HG03571 (cell line): ENCODE results near the gene PAPOLG.

Source experiments
- ATAC-seq: cut with Tn5 transposase; IDR thresholded peaks from one replicate; pipeline ENCODE4 v1.9.1; 2021; ENCODE audit not compliant: unreplicated experiment

The PAPOLG gene

GRCh38 chr2:60756097-60757087 lies at the start of gene PAPOLG:
TSS of gene PAPOLG (plus strand) at chr2:60756268. CDS start at chr2:60756479, 211 bp downstream.
- ATAC-seq: peak; percentile 98

- no peak for ATAC-seq
These were observed 48.2 kb upstream of the PAPOLG start for GRCh38 chr2:60707750-60708371.

DNA sequence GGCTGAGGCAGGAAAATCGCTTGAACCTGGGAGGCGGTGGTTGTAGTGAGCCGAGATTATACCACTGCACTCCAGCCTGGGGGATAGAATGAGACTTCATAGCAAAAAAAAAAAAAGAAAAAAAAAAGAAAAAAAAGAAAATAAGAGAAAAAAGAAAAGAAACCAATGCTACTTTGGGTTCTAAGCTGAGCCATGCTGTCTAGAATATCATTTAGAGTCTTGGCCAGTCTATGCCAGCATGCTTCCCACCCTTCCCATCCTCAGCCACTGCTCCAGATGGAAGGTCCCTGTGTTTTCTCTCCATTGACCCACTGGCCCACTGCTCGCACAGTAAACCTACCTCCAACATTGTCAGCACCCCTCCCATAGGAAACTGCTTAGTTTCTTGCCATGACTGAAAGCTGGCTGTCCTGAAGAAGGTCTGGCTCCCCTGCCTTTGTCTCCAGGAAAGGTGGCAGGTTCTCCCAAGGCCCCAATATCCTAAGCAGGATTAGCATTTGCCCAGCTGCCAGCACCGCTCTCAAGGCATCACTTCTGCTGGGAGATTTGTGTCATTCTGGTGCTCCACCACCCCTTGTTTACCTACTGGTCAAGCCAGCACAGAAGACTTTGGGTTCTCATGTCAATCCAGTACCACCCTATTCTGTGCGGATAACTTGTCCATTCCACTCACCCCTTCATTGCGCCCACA lies 47.3 kb upstream of the PAPOLG start:
- ATAC-seq: no peak

- no peak for ATAC-seq
These were observed 45.4 kb upstream of the PAPOLG start for GRCh38 chr2:60710707-60711106.

DNA sequence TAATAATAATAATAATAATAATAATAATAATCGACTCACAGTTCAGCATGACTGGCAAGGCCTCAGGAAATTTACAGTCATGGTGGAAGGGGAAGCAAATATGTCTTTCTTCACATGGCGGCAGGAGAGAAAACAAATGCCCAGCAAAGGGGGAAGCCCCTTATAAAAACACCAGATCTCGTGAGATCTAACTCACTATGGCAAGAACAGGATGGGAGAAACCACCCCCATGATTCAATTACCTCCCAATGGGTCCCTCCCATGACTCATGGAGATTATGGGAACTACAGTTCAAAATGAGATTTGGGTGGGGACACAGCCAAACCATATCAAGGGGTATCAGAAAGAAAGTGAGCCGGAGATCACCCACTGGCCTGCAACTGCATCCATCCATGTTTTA lies 40.5 kb upstream of the PAPOLG start:
- no peak for ATAC-seq

DNA sequence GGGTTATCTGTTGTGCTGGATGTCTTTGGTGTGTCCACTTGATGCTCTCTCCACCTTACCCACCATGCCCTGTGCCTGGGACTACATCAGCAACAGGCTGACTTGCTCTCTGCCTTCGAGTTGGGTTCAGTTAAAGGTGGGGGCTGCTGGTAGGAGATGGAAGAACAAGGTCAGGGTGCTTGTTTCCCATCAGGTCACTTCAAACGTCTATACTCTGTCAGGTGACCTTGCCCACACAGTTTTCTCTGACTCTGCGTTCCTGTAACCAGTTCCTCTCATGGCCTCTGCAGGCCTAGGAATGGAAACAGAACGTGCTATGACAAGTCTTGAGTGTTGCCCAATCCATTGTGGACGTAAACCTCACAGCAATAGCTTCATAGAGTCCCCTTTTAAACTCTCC lies 38.4 kb upstream of the PAPOLG start:
- ATAC-seq: no peak

DNA sequence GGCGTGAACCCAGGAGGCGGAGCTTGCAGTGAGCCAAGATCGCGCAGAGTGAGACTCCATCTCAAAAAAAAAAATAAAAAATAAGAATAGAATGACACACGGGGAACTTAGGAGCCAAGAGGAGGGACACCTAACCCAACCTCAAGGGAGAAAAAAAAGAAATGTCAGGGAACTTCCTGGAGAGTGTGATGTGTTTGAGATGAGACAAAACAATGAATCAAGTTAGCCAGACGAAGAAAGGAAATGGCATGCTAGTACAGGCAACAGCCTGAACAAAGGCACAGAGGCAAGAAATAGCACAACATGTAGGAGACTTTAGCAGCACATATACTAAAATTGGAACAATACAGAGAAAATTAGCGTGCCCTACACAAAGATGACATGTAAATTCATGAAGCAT lies 36.7 kb upstream of the PAPOLG start:
- no peak for ATAC-seq

DNA sequence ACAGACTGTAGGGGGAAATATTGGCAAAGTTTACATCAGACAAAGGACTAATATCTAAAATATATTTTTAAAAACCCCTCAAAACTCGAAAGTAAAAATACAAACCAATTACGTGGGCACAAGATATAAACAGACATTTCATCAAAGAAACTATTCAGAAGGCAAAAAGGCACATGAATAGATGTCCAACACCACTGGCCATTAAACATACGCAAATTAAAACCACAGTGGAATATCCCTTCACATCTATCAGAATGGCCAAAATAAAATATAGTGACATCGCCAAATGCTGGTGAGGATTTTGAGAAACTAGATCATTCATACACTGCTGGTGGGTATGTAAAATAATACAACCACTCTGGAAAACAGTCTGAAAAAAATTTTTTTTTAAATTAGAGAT lies 30.6 kb upstream of the PAPOLG start:
- no peak for ATAC-seq

DNA sequence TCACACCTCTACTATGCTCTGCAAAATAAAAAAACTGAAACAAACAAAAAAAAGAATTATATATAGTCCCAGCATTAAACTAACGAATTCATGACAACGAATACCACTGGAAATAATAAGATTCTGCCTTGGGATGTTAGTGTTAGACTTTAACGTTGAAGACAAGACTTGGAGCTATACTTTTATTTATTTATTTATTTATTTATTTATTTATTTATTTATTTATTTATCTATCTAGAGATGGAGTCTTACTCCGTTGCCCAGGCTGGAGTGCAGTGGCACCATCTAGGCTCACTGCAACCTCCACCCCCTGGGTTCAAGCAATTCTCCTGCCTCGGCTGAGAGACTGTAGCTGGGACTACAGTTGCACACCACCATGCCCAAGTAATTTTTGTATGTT lies 27.2 kb upstream of the PAPOLG start:
- ATAC-seq: no peak

- ATAC-seq: no peak
These were observed 20.4 kb upstream of the PAPOLG start for GRCh38 chr2:60735496-60736250.

GRCh38 chr2:60738679-60739078 lies 17.4 kb upstream of the PAPOLG start:
- ATAC-seq: no peak

DNA sequence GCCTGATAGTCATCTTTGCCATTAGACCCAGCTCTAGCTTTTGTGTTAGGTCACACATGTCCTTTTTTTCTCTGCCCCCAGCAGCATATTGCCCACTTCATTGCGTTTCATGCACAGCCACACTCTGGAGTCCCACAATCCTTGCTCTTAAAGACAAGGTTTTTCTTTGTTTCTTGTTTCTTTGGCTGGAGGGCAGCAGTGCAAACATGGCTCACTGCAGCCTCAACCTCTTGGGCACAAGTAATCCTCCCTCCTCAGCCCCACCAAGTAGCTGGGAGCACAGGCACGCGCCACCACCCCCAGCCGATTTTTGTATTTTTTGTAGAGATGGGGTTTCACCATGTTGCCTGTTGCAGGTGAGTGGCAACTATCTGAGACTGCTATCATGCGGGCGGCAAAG lies 16.9 kb upstream of the PAPOLG start:
- no peak for ATAC-seq

- no peak for ATAC-seq
These were observed 14.5 kb upstream of the PAPOLG start for GRCh38 chr2:60741576-60741975.

DNA sequence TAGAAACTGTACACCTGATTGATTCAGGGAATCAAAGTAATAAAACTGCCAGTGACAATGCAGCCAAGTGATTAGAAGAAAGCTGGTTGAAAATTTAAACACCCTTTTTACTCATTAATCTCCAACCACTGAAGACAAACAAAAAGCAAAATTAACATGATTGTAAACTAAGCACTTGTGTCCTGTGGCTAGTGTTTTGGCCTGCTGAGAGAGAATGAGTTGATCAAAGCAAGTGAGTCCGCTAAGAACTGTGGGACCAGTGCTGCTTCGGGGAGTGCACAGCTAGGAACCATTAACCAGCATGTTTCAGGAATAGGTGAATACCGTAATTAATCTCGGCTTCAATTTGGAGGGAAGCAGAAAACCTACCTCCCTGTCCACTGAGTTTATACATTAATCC lies 13.6 kb upstream of the PAPOLG start:
- no peak for ATAC-seq

DNA sequence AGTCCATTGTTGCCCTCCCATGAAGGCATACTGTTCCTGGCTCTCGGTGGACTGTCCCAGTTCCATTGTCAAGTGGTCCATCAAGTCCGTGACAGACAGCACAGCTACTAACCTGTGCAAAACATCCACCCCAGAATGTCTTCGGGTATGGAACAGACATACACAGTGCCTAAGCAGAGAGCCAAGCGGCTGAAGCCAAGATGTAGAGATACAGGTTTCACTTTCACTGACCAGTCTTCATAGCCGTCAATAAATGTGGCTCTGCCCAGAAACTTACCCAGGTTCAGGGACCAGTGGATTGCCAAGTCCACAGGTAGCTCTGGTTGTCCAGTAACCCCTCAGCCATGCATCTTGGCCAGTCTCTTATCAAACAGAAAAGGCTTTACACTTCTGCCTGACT lies 10.7 kb upstream of the PAPOLG start:
- ATAC-seq: no peak

DNA sequence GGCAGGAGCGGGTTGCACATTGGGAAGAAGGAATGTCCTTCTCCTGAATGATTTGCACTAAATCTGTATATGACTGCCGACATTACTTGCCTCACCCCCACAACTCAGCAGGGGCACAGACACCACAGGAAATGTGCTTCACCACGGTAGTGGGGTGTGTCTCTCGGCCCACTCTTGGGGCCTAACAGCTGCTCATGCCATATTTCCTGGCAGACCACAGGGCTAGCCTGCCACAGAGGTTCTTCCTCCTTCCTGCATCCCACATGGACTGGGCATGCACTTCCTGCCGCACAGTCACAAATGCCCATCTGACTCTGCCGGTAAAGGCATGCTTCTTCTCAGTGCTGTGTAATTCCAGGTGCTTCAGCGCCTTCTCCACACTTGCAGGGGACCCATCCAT lies 10.3 kb upstream of the PAPOLG start:
- no peak for ATAC-seq

DNA sequence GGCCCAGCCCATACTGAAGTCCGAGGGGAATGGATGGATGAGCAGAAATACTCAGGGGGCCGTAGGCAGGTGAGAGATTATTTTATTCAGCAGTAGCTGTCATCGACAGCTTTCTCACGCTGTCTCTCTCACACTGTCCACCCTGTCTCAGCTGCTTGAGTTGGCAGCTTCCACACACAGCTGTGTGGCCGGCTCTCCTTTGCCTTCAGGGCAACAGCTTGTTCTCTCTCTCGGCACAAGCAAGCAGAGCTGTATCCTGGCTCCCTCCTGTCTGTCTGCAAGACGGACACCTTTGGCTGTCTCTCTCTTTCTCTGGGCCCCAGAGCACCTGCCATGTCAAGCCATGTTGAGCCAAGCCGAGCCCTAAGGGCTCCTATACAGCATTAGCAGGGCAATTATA lies 9.8 kb upstream of the PAPOLG start:
- no peak for ATAC-seq

DNA sequence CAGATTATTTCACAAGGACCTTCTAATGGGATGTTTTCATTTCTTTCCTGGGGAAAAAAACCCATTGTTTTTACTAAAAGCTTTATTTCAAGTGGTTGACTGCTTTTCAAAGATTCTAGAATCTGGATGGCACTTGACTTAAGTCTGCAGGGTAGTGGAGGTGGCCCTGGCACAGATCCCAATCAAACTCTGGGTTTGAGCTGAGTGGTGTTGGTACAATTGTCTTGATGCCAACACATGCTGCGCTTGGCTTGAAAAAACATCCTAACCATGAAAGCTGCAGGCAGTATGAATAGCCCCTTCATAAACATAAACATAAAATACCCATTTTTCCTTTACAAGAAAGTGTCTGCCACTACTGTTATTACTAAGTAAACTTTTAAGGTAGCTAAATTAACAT lies 3.6 kb downstream of the PAPOLG start:
- no peak for ATAC-seq

GRCh38 chr2:60764736-60765534 lies 8.9 kb downstream of the PAPOLG start:
- no peak for ATAC-seq

GRCh38 chr2:60766283-60766682 lies 10.2 kb downstream of the PAPOLG start:
- ATAC-seq: no peak
